Stomach smooth muscle (tissue), 2 donors: Measurements from ENCODE around the gene OR6P1.

Source experiments
- H3K27ac ChIP-seq: one replicate; pipeline ENCODE4 v1.7.0; 2013; ENCODE audit warnings: mild to moderate bottlenecking, low read length, inconsistent platforms
- H3K27me3 ChIP-seq, 2 donors: one replicate each; pipeline ENCODE4 v1.7.0; 2013; ENCODE audit warnings: low read length in 2 of 2; ENCODE audit not compliant: insufficient read depth in 2 of 2, control insufficient read depth in 1 of 2
- H3K36me3 ChIP-seq, 2 donors: one replicate each; pipeline ENCODE4 v1.7.0; 2013; ENCODE audit warnings: low read length in 2 of 2; ENCODE audit not compliant: control insufficient read depth in 2 of 2, insufficient read depth in 2 of 2
- H3K4me1 ChIP-seq: one replicate; pipeline ENCODE4 v1.7.0; 2013; ENCODE audit warnings: low read length; ENCODE audit not compliant: control insufficient read depth, insufficient read depth
- H3K4me3 ChIP-seq, 2 donors: one replicate each; pipeline ENCODE4 v1.7.0; 2013; ENCODE audit warnings: low read length in 2 of 2
- H3K9ac ChIP-seq, 2 donors: one replicate each; pipeline ENCODE4 v1.7.0; 2013; ENCODE audit warnings: low read length in 2 of 2, mild to moderate bottlenecking in 1 of 2
- H3K9me3 ChIP-seq, 2 donors: one replicate each; pipeline ENCODE4 v1.7.0; 2013; ENCODE audit warnings: low read length in 2 of 2; ENCODE audit not compliant: control insufficient read depth in 2 of 2
- donor health status: healthy.
- donor health status: Pancreatic carcinoma.

The OR6P1 gene

GRCh38 chr1:158520021-158520420 lies 50.4 kb downstream of the OR6P1 start:
- Histone ChIP-seq H3K4me3 (no peak overlapping the region), H3K9ac (no peak overlapping the region), H3K4me1 (no peaks in the 10 kb centered on the region), H3K36me3 (no peaks in the 10 kb centered on the region), H3K27ac (no peak overlapping the region), H3K9me3 (peaks cover 0 to 4% of the 10 kb centered on the region in 2 donors), H3K27me3 (no peaks in the 10 kb centered on the region)

GRCh38 chr1:158516966-158517365 lies 53.4 kb downstream of the OR6P1 start:
- no peaks in the 10 kb centered on the region for H3K4me1 ChIP-seq
- H3K9ac ChIP-seq, result no peak overlapping the region
- H3K27me3 ChIP-seq, result no peaks in the 10 kb centered on the region
- no peak overlapping the region for H3K4me3 ChIP-seq
- H3K9me3 ChIP-seq, result peaks cover 0 to 4% of the 10 kb centered on the region in 2 donors
- no peaks in the 10 kb centered on the region for H3K36me3 ChIP-seq
- H3K27ac ChIP-seq, result no peak overlapping the region
